ENCODE data around the gene CD300E.

The CD300E gene

DNA sequence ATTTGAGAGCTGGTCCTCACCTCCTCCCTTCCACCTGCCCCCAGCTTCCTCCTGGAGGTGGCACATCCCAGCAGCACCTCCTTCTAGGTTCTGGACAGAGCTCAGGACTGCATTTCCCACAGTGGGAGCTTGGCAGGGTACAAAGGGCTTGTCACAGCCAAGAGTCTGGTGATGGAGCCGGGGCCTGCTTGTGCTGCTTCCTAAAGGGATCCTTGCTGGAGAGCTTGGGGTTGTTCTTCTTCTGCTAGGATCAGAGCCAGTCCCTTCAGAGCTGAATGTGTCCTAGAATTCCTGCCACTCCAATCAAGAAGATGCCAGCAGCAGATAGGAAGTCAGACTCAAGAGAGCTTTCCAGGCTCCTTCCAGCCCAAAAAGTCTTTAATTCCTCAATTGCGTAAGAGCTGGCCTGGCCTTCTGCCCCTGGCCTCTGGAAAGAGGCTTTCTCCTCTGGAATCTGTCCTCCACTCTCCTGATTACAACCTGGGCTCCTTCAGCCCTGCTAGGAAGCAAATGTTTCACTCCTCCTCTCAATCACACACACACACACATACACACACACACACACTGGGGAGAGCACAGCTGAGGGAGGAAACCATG, 4.4 kb downstream of the CD300E start:
- ATAC-seq = no peak
- TF ChIP-seq, protein P1, sequence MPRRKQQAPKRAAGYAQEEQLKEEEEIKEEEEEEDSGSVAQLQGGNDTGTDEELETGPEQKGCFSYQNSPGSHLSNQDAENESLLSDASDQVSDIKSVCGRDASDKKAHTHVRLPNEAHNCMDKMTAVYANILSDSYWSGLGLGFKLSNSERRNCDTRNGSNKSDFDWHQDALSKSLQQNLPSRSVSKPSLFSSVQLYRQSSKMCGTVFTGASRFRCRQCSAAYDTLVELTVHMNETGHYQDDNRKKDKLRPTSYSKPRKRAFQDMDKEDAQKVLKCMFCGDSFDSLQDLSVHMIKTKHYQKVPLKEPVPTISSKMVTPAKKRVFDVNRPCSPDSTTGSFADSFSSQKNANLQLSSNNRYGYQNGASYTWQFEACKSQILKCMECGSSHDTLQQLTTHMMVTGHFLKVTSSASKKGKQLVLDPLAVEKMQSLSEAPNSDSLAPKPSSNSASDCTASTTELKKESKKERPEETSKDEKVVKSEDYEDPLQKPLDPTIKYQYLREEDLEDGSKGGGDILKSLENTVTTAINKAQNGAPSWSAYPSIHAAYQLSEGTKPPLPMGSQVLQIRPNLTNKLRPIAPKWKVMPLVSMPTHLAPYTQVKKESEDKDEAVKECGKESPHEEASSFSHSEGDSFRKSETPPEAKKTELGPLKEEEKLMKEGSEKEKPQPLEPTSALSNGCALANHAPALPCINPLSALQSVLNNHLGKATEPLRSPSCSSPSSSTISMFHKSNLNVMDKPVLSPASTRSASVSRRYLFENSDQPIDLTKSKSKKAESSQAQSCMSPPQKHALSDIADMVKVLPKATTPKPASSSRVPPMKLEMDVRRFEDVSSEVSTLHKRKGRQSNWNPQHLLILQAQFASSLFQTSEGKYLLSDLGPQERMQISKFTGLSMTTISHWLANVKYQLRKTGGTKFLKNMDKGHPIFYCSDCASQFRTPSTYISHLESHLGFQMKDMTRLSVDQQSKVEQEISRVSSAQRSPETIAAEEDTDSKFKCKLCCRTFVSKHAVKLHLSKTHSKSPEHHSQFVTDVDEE (CRISPR knock-in tag; IDR thresholded peaks at IDR 0.05) = no peak
- no peak for TF ChIP-seq OSR1 (CRISPR knock-in tag; IDR thresholded peaks at IDR 0.05)
- no peak for TF ChIP-seq BACH2 (CRISPR knock-in tag; IDR thresholded peaks at IDR 0.05; ENCODE audit: borderline replicate concordance)
- TF ChIP-seq CREB5 (CRISPR knock-in tag; IDR thresholded peaks at IDR 0.05; ENCODE audit: low read depth) = no peak
- TF ChIP-seq CSDC2 (CRISPR knock-in tag; IDR thresholded peaks at IDR 0.05) = no peak
- TF ChIP-seq RARB (CRISPR knock-in tag; IDR thresholded peaks at IDR 0.05) = no peak

DNA sequence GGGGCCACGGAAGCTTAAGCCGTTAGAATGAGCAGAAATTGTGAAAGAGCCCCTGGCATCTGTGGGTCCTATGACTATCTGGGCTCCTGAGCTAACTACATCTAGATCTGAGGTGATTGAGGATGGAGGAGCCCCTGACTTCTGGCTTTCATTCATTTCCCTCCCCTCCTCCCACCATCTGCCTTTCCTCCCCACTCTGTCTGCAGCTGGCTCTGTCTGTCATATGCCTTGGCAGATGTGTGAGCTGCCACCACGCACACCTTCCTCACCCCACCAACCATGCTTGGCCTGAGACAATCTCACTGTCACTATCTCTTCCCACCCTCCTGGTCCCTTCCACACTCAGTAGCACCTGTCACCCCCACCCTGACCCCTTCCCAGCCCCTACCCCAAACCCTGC, 5.1 kb downstream of the CD300E start:
- TF ChIP-seq ZFP30 (CRISPR knock-in tag; IDR thresholded peaks at IDR 0.05) (no peak), ZC3H10 (CRISPR knock-in tag; IDR thresholded peaks at IDR 0.05) (no peak), ZNF8 (CRISPR knock-in tag; IDR thresholded peaks at IDR 0.05) (no peak), POU6F1 (CRISPR knock-in tag; IDR thresholded peaks at IDR 0.05; ENCODE audit: borderline replicate concordance, low read depth) (no peak), SNAI2 (CRISPR knock-in tag; IDR thresholded peaks at IDR 0.05) (no peak), ZFP3 (CRISPR knock-in tag; IDR thresholded peaks at IDR 0.05) (no peak), TOX (CRISPR knock-in tag; IDR thresholded peaks at IDR 0.05; ENCODE audit: borderline replicate concordance) (no peak), TCF4 (CRISPR knock-in tag; IDR thresholded peaks at IDR 0.05; ENCODE audit: borderline replicate concordance) (no peak), ZNF565 (CRISPR knock-in tag; conservative IDR thresholded peaks at IDR 0.05; ENCODE audit: low read depth) (no peak), OSR1 (CRISPR knock-in tag; IDR thresholded peaks at IDR 0.05) (no peak), CSDC2 (CRISPR knock-in tag; IDR thresholded peaks at IDR 0.05) (no peak), GLIS3 (CRISPR knock-in tag; IDR thresholded peaks at IDR 0.05) (no peak), CREB5 (CRISPR knock-in tag; IDR thresholded peaks at IDR 0.05; ENCODE audit: low read depth) (no peak), ESRRG (CRISPR knock-in tag; IDR thresholded peaks at IDR 0.05) (no peak), PPARA (CRISPR knock-in tag; IDR thresholded peaks at IDR 0.05; ENCODE audit: borderline replicate concordance) (no peak)
- TF ChIP-seq, protein P1 (CRISPR knock-in tag; IDR thresholded peaks at IDR 0.05) = no peak
- TF ChIP-seq, protein P2, sequence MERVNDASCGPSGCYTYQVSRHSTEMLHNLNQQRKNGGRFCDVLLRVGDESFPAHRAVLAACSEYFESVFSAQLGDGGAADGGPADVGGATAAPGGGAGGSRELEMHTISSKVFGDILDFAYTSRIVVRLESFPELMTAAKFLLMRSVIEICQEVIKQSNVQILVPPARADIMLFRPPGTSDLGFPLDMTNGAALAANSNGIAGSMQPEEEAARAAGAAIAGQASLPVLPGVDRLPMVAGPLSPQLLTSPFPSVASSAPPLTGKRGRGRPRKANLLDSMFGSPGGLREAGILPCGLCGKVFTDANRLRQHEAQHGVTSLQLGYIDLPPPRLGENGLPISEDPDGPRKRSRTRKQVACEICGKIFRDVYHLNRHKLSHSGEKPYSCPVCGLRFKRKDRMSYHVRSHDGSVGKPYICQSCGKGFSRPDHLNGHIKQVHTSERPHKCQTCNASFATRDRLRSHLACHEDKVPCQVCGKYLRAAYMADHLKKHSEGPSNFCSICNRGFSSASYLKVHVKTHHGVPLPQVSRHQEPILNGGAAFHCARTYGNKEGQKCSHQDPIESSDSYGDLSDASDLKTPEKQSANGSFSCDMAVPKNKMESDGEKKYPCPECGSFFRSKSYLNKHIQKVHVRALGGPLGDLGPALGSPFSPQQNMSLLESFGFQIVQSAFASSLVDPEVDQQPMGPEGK (CRISPR knock-in tag; IDR thresholded peaks at IDR 0.05; ENCODE audit: borderline replicate concordance) = no peak
- no peak for ATAC-seq

All from SK-N-SH treated with all-trans-retinoic acid at 6 μM for 48 hours (cell line).